ENCODE data around the gene SLC1A2. TPM values are rescaled to one million over a fixed set of nuclear protein-coding genes. Genes with fewer than 3 reads are reported as not detected.
A peak's percentile ranks its signal among the peaks of the same experiment; 100 is the strongest.

SLC1A2 gene
- total and polyA plus RNA-seq, 2 of the 4 experiments (the other 2 are of a cell fraction), result 0.15 to 0.54 TPM

DNA sequence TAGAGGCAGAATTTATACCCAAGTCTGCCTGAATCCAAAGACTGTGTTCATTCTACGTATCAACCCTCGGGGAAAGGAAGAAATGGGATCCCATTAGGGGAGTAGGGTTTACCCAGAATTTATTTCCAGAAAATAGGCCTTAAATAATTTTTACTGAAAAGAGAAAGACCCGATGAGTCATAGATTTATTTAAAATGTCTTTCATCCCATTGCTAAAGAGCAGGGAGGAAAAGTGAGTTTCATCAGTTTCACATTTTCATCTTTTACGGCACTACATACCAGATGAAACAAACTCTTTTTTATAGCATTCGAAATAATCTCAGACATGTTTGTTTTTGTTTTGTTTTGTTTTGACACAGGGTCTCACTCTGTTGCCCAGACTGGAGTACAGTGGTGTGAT is 31.3 kb downstream of the SLC1A2 start:
- Histone ChIP-seq H2BK5ac (ENCODE audit: low read depth, low read length, poor library complexity, severe bottlenecking) (peak overlapping the region; percentile 48), H3K27me3 (ENCODE audit: control insufficient read depth, insufficient read depth, low read length) (no peaks in the 10 kb centered on the region), H3K4ac (ENCODE audit: low read depth, low read length) (peak overlapping the region; percentile 68; the same call in 1 of the 2 replicates), H4K20me1 (ENCODE audit: insufficient read depth, low read length) (no peaks in the 10 kb centered on the region), H3K79me1 (ENCODE audit: low read depth in 1 of 2, low read length in 2 of 2) (peaks cover 0 to 17% of the 10 kb centered on the region in 2 experiments; a peak in 3 of 4 replicates), H3K9me1 (ENCODE audit: insufficient read depth, low read length) (peaks cover 8% of the 10 kb centered on the region), H2BK120ac (ENCODE audit: low read depth, low read length) (peak overlapping the region; percentile 70), H2BK15ac (ENCODE audit: low read depth, low read length) (peak overlapping the region; percentile 83; the same call in 2 of the 3 replicates), H3K14ac (replicated peaks; ENCODE audit: low read depth, low read length) (peak overlapping the region; percentile 78; the same call in 1 of the 2 replicates), H4K8ac (ENCODE audit: low read depth in 2 of 2, low read length in 2 of 2) (peak overlapping the region; percentile 20 to 26; a peak in 1 of 4 replicates), H3K9me3 (ENCODE audit: control insufficient read depth, insufficient read depth, low read length) (no peaks in the 10 kb centered on the region), H2AK5ac (ENCODE audit: low read depth, low read length) (peak overlapping the region; percentile 81), H3K23ac (ENCODE audit: low read depth, low read length) (0 out of 2 replicates have a peak overlapping the region, but pooled peaks have one; percentile 61), H2BK20ac (ENCODE audit: low read depth, low read length) (peak overlapping the region; percentile 85; the same call in 1 of the 2 replicates), H3K27ac (ENCODE audit: insufficient read depth, low read length) (no peak overlapping the region), H3K4me1 (ENCODE audit: control insufficient read depth, insufficient read depth, low read length) (peaks cover 13% of the 10 kb centered on the region), H3K4me3 (ENCODE audit: insufficient read depth, low read depth, low read length) (no peak overlapping the region), H3K4me2 (ENCODE audit: low read depth, low read length) (no peak overlapping the region), H3K9ac (ENCODE audit: low read depth, low read length) (no peak overlapping the region), H3K56ac (ENCODE audit: extremely low read depth, insufficient read depth, low read length) (no peak overlapping the region), H2AK9ac (replicated peaks; ENCODE audit: low read depth, low read length, poor library complexity) (no peak overlapping the region), H3K18ac (ENCODE audit: low read depth, low read length) (peak overlapping the region; percentile 20; the same call in 1 of the 2 replicates), H4K91ac (ENCODE audit: insufficient read depth, low read depth, low read length) (0 out of 2 replicates have a peak overlapping the region, but pooled peaks have one; percentile 32), H3K36me3 (ENCODE audit: control insufficient read depth, insufficient read depth, low read length) (no peaks in the 10 kb centered on the region), H4K5ac (ENCODE audit: low read depth, low read length) (peak overlapping the region; percentile 34; the same call in 1 of the 2 replicates), H2AFZ (replicated peaks; ENCODE audit: low read length, poor library complexity) (no peak overlapping the region)
- DNase-seq, result peak; percentile 30
- ChIA-PET CTCF (interaction anchor here (0.6 to 1.1 kb wide), 4 partner anchors 82 to 462 kb away, joined by 3 to 4 read pairs (median 3); no protein-coding TSS in a partner anchor), POLR2A (ENCODE audit: unreplicated experiment) (no interaction called here)
- in situ Hi-C loops (cut with MboI; ENCODE audit: low sequenced_read_pairs) (loop anchor here (10.0 kb wide), 1 partner anchor 153 kb away; no protein-coding TSS in a partner anchor), dilution Hi-C loops (cut with HindIII; ENCODE audit: low sequenced_read_pairs, unreplicated experiment) (no loop called here), intact Hi-C loops (cut with micrococcal nuclease) (loop anchor here (10.0 kb wide), 1 partner anchor 193 kb away; no protein-coding TSS in a partner anchor)
- no CpG with 5 or more reads among the region's 5 CpGs for WGBS, 2 experiments (ENCODE audit: extremely low coverage in 2 of 2, insufficient read length in 1 of 2)
- peak; percentile 16; the same call in 1 of the 2 replicates for TF ChIP-seq CEBPB (IDR thresholded peaks at IDR 0.05; ENCODE audit: low read depth, low read length)
- TF ChIP-seq FOS (IDR thresholded peaks at IDR 0.05; ENCODE audit: low read depth, low read length), result peak; percentile 51; the same call in 1 of the 2 replicates
- TF ChIP-seq CHD1 (IDR thresholded peaks at IDR 0.05; ENCODE audit: low read depth, low read length), result no peak
- BruUV-seq (replicated peaks), result no TSS peak
- no peak for ATAC-seq (ENCODE audit: low read depth)

All from IMR-90 (cell line).